AG20443 (cell line): ENCODE measurements around the gene SRGAP1.
"Not testable (repeated sequence)": the region's sequence is repeated elsewhere in the genome, so short reads cannot be mapped to it uniquely, and the experiment has no call there.

Experiments
- DNase-seq: peaks from one replicate; pipeline ENCODE4 v3.0.0; 2012; ENCODE audit warnings: low spot score, mixed read lengths

The SRGAP1 gene

GRCh38 chr12:64007853-64008252 is 163.4 kb downstream of the SRGAP1 start:
- no peak for DNase-seq

- DNase-seq = no peak
Measured at GRCh38 chr12:64008596-64008995, 164.1 kb downstream of the SRGAP1 start.

- DNase-seq = no peak
Measured at GRCh38 chr12:64009321-64010068, 165.0 kb downstream of the SRGAP1 start.

GRCh38 chr12:64010069-64010686 is 165.7 kb downstream of the SRGAP1 start:
- DNase-seq = peak; percentile 47

- DNase-seq = no peak
Measured at GRCh38 chr12:64016521-64016920, 172.0 kb downstream of the SRGAP1 start.

GRCh38 chr12:64018116-64018515 is 173.6 kb downstream of the SRGAP1 start:
- not testable (repeated sequence) for DNase-seq

GRCh38 chr12:64018524-64018923 is 174.0 kb downstream of the SRGAP1 start:
- no peak for DNase-seq

- no peak for DNase-seq
Measured at GRCh38 chr12:64019101-64019500, 174.6 kb downstream of the SRGAP1 start.

GRCh38 chr12:64019654-64020053 is 175.2 kb downstream of the SRGAP1 start:
- no peak for DNase-seq

GRCh38 chr12:64025174-64025958 is 180.9 kb downstream of the SRGAP1 start:
- DNase-seq = no peak

- DNase-seq = no peak
Measured at GRCh38 chr12:64027311-64027710, 182.8 kb downstream of the SRGAP1 start.

GRCh38 chr12:64028541-64028940 is 184.0 kb downstream of the SRGAP1 start:
- peak; percentile 25 for DNase-seq

- peak; percentile 87 for DNase-seq
Measured at GRCh38 chr12:64029013-64029857, 184.7 kb downstream of the SRGAP1 start.

GRCh38 chr12:64030155-64030554 is 185.7 kb downstream of the SRGAP1 start:
- DNase-seq = no peak

- not testable (repeated sequence) for DNase-seq
Measured at GRCh38 chr12:64034056-64034455, 189.6 kb downstream of the SRGAP1 start.

- DNase-seq = no peak
Measured at GRCh38 chr12:64034901-64035576, 190.5 kb downstream of the SRGAP1 start.

- peak; percentile 10 for DNase-seq
Measured at GRCh38 chr12:64036414-64036813, 191.9 kb downstream of the SRGAP1 start.

- peak; percentile 20 for DNase-seq
Measured at GRCh38 chr12:64039281-64039871, 194.9 kb downstream of the SRGAP1 start.

GRCh38 chr12:64042911-64043310 is 198.4 kb downstream of the SRGAP1 start:
- peak; percentile 14 for DNase-seq

- no peak for DNase-seq
Measured at GRCh38 chr12:64044191-64044590, 199.7 kb downstream of the SRGAP1 start.

- DNase-seq = no peak
Measured at GRCh38 chr12:64051057-64051456, 206.6 kb downstream of the SRGAP1 start.
